IMR-90 (cell line): Measurements from ENCODE around the gene CAMP. TPM values are rescaled to one million over a fixed set of nuclear protein-coding genes. Genes with fewer than 3 reads are reported as not detected.
"Not testable (repeated sequence)": the region's sequence is repeated elsewhere in the genome, so short reads cannot be mapped to it uniquely, and the experiment has no call there.

ENCODE experiments used
- ATAC-seq: fragments of 200-7000 bp; cut with Tn5 transposase; 2 replicates; pipeline ENCODE4 v1.9.1; 2020; ENCODE audit warnings: low read depth, mild to moderate bottlenecking, moderate library complexity
- BruUV-seq: library from RNA; stranded (reverse); fragments of 400-500 nt; replicated peaks from 2 replicates; lab custom pipeline; 2021; lab: Mats Ljungman, UMichigan
- CTCF ChIA-PET: fragments of 300-600 bp; formaldehyde crosslinking; extraction: SDS; loops from one replicate; lab custom pipeline; 2021; ENCODE audit warnings: antibody characterized with exemption; lab: Yijun Ruan, JAX
- POLR2A ChIA-PET: fragments of 300-600 bp; sonication (Branson Sonifier 250); formaldehyde crosslinking; loops from one replicate; lab custom pipeline; 2022; ENCODE audit warnings: antibody characterized with exemption; ENCODE audit not compliant: unreplicated experiment; lab: Charles Lee
- DNase-seq: peaks from one replicate; pipeline ENCODE4 v3.0.0; 2013
- H2AFZ ChIP-seq: replicated peaks from 2 replicates; pipeline ENCODE3; 2013; ENCODE audit warnings: low read length, mild to moderate bottlenecking; ENCODE audit not compliant: poor library complexity
- H2AK5ac ChIP-seq: 2 replicates; pipeline ENCODE4 v1.6.1; 2013; ENCODE audit warnings: low read depth, low read length, inconsistent platforms
- H2AK9ac ChIP-seq: replicated peaks from 2 replicates; pipeline ENCODE3; 2013; ENCODE audit warnings: mild to moderate bottlenecking, low read depth, low read length, moderate library complexity; ENCODE audit not compliant: poor library complexity
- H2BK120ac ChIP-seq: 2 replicates; pipeline ENCODE4 v1.6.1; 2013; ENCODE audit warnings: low read depth, low read length, inconsistent platforms
- H2BK15ac ChIP-seq: 3 replicates; pipeline ENCODE4 v1.6.1; 2013; ENCODE audit warnings: low read depth, low read length, inconsistent platforms
- H2BK20ac ChIP-seq: 2 replicates; pipeline ENCODE4 v1.6.1; 2013; ENCODE audit warnings: low read depth, mild to moderate bottlenecking, inconsistent platforms, low read length, moderate library complexity
- H2BK5ac ChIP-seq: 2 replicates; pipeline ENCODE4 v1.6.1; 2013; ENCODE audit warnings: mild to moderate bottlenecking, low read depth, low read length, inconsistent platforms; ENCODE audit not compliant: poor library complexity, severe bottlenecking
- H3K14ac ChIP-seq: replicated peaks from 2 replicates; pipeline ENCODE4 v1.6.1; 2013; ENCODE audit warnings: low read depth, low read length, inconsistent platforms
- H3K18ac ChIP-seq: 2 replicates; pipeline ENCODE4 v1.6.1; 2013; ENCODE audit warnings: low read depth, low read length, control low read depth
- H3K23ac ChIP-seq: 2 replicates; pipeline ENCODE4 v1.6.1; 2013; ENCODE audit warnings: low read depth, low read length, inconsistent platforms
- H3K27ac ChIP-seq: 2 replicates; pipeline ENCODE4 v1.5.1; 2013; ENCODE audit warnings: mild to moderate bottlenecking, control low read depth, low read length; ENCODE audit not compliant: insufficient read depth
- H3K27me3 ChIP-seq: 2 replicates; pipeline ENCODE4 v1.6.1; 2013; ENCODE audit warnings: low read length; ENCODE audit not compliant: control insufficient read depth, insufficient read depth
- H3K36me3 ChIP-seq: 2 replicates; pipeline ENCODE4 v1.6.1; 2013; ENCODE audit warnings: low read length, mixed read lengths; ENCODE audit not compliant: control insufficient read depth, insufficient read depth
- H3K4ac ChIP-seq: 2 replicates; pipeline ENCODE4 v1.6.1; 2013; ENCODE audit warnings: low read depth, low read length, inconsistent platforms
- H3K4me1 ChIP-seq: 2 replicates; pipeline ENCODE4 v1.6.1; 2013; ENCODE audit warnings: low read length, mixed read lengths; ENCODE audit not compliant: control insufficient read depth, insufficient read depth
- H3K4me2 ChIP-seq: 2 replicates; pipeline ENCODE4 v1.6.1; 2013; ENCODE audit warnings: low read depth, mild to moderate bottlenecking, control low read depth, low read length, moderate library complexity
- H3K4me3 ChIP-seq: 2 replicates; pipeline ENCODE4 v1.5.1; 2013; ENCODE audit warnings: low read depth, mild to moderate bottlenecking, control low read depth, low read length, moderate library complexity; ENCODE audit not compliant: insufficient read depth
- H3K56ac ChIP-seq: 2 replicates; pipeline ENCODE4 v1.6.1; 2013; ENCODE audit warnings: low read length, inconsistent platforms; ENCODE audit not compliant: insufficient read depth; ENCODE audit errors: extremely low read depth
- H3K79me1 ChIP-seq, 2 experiments: 2 replicates each; pipeline ENCODE4 v1.6.1; 2013; ENCODE audit warnings: low read length in 2 of 2, inconsistent platforms in 1 of 2, low read depth in 1 of 2
- H3K9ac ChIP-seq: 2 replicates; pipeline ENCODE4 v1.6.1; 2013; ENCODE audit warnings: low read depth, low read length, control low read depth
- H3K9me1 ChIP-seq: 2 replicates; pipeline ENCODE4 v1.6.1; 2013; ENCODE audit warnings: low read length, inconsistent platforms; ENCODE audit not compliant: insufficient read depth
- H3K9me3 ChIP-seq: 2 replicates; pipeline ENCODE4 v1.6.1; 2013; ENCODE audit warnings: low read length; ENCODE audit not compliant: control insufficient read depth, insufficient read depth
- H4K20me1 ChIP-seq: 2 replicates; pipeline ENCODE4 v1.6.1; 2013; ENCODE audit warnings: low read length, inconsistent platforms; ENCODE audit not compliant: insufficient read depth
- H4K5ac ChIP-seq: 2 replicates; pipeline ENCODE4 v1.6.1; 2013; ENCODE audit warnings: mild to moderate bottlenecking, low read depth, low read length, control low read depth
- H4K8ac ChIP-seq, 2 experiments: 2 replicates each; pipeline ENCODE4 v1.6.1; 2013; ENCODE audit warnings: low read depth in 2 of 2, low read length in 2 of 2, control low read depth in 1 of 2, inconsistent platforms in 1 of 2
- H4K91ac ChIP-seq: 2 replicates; pipeline ENCODE4 v1.6.1; 2013; ENCODE audit warnings: low read depth, low read length, inconsistent platforms; ENCODE audit not compliant: insufficient read depth
- WGBS, 2 experiments: methylation state at CpG; one replicate each; pipeline versions ENCODE4 v1.1.5 to v1.1.7; 2013; ENCODE audit warnings: missing lambda C conversion rate in 2 of 2; ENCODE audit not compliant: insufficient read length in 1 of 2; ENCODE audit errors: extremely low coverage in 2 of 2; 5-methylcytosine and 5-hydroxymethylcytosine counted together
- dilution Hi-C: fragments of 300-500 bp; cut with HindIII; formaldehyde crosslinking; loops from one replicate; pipeline ENCODE4 v1.14.3; 2018; ENCODE audit warnings: low sequenced_read_pairs; ENCODE audit not compliant: unreplicated experiment
- in situ Hi-C: fragments of 300-500 bp; cut with MboI; formaldehyde crosslinking; loops from 3 replicates; pipeline ENCODE4 v1.14.3; 2019; ENCODE audit warnings: low sequenced_read_pairs, inconsistent platforms, mixed read lengths
- intact Hi-C: fragments of 100-400 bp; cut with micrococcal nuclease; formaldehyde crosslinking; loops from 2 replicates; pipeline ENCODE4 v1.10.0; 2022
- polyA plus RNA-seq, 3 experiments: library from polyadenylated mRNA; depleted of rRNA; stranded (reverse); fragments of >200 nt; gene quantifications; 2 replicates each; pipeline ENCODE4 v1.2.3, GENCODE V29; 2012; ENCODE audit warnings: low replicate concordance in 1 of 3
- total RNA-seq: library from RNA; depleted of rRNA; stranded (reverse); fragments of >200 nt; gene quantifications from 2 replicates; pipeline ENCODE4 v1.2.3, GENCODE V29; 2012

The CAMP gene
- total and polyA plus RNA-seq, 2 of the 4 experiments (the other 2 are of a cell fraction), result not detected

GRCh38 chr3:48210534-48210933 lies 12.8 kb upstream of the CAMP start:
- H3K4me2 ChIP-seq, in situ Hi-C loops, H3K9ac ChIP-seq, H2AK9ac ChIP-seq, H3K4me1 ChIP-seq, CTCF ChIA-PET, H3K4ac ChIP-seq, H3K23ac ChIP-seq, H2AFZ ChIP-seq, H3K36me3 ChIP-seq, H4K20me1 ChIP-seq, H2BK5ac ChIP-seq, ATAC-seq, H4K5ac ChIP-seq, H2BK15ac ChIP-seq, H3K56ac ChIP-seq, dilution Hi-C loops, intact Hi-C loops, DNase-seq, H2BK120ac ChIP-seq, POLR2A ChIA-PET, H4K91ac ChIP-seq, H3K9me1 ChIP-seq, BruUV-seq, H3K9me3 ChIP-seq, H3K27ac ChIP-seq, H2AK5ac ChIP-seq, H4K8ac ChIP-seq, H3K14ac ChIP-seq, H3K18ac ChIP-seq, H2BK20ac ChIP-seq, H3K79me1 ChIP-seq, H3K4me3 ChIP-seq: not testable (repeated sequence)
- peaks cover 23% of the 10 kb centered on the region for H3K27me3 ChIP-seq
- no CpG with 5 or more reads among the region's 48 CpGs for WGBS, 2 experiments

GRCh38 chr3:48211776-48212175 lies 11.5 kb upstream of the CAMP start:
- H4K91ac ChIP-seq, H2BK20ac ChIP-seq, H3K14ac ChIP-seq, H2AK5ac ChIP-seq, POLR2A ChIA-PET, H2AFZ ChIP-seq, H3K4me1 ChIP-seq, H3K36me3 ChIP-seq, H3K23ac ChIP-seq, DNase-seq, H4K5ac ChIP-seq, CTCF ChIA-PET, H2AK9ac ChIP-seq, BruUV-seq, dilution Hi-C loops, H3K4me2 ChIP-seq, H4K8ac ChIP-seq, H2BK5ac ChIP-seq, H3K4ac ChIP-seq, H3K9me1 ChIP-seq, H3K79me1 ChIP-seq, ATAC-seq, H3K27ac ChIP-seq, intact Hi-C loops, H3K9ac ChIP-seq, H3K4me3 ChIP-seq, H3K56ac ChIP-seq, H3K9me3 ChIP-seq, H2BK120ac ChIP-seq, H3K18ac ChIP-seq, H4K20me1 ChIP-seq, in situ Hi-C loops, H2BK15ac ChIP-seq: not testable (repeated sequence)
- peaks cover 32% of the 10 kb centered on the region for H3K27me3 ChIP-seq
- no CpG with 5 or more reads among the region's 36 CpGs for WGBS, 2 experiments
